Choroid plexus epithelial cell (primary cell): Measurements from ENCODE around the gene ZC2HC1B.

ENCODE experiments used
- DNase-seq: peaks from one replicate; pipeline ENCODE4 v3.0.0-alpha.2; 2010; ENCODE audit warnings: low read depth
- H3K4me3 ChIP-seq: 2 replicates; pipeline ENCODE4 v1.5.1; 2011; ENCODE audit warnings: low read depth, mild to moderate bottlenecking, control low read depth, low read length, moderate library complexity
- TF ChIP-seq, protein P1 (sequence below): conservative IDR thresholded peaks from 2 replicates; pipeline ENCODE4 v1.5.1; 2011; ENCODE audit warnings: low read depth, mild to moderate bottlenecking, control low read depth, inconsistent platforms, low read length, moderate library complexity

ZC2HC1B gene

DNA sequence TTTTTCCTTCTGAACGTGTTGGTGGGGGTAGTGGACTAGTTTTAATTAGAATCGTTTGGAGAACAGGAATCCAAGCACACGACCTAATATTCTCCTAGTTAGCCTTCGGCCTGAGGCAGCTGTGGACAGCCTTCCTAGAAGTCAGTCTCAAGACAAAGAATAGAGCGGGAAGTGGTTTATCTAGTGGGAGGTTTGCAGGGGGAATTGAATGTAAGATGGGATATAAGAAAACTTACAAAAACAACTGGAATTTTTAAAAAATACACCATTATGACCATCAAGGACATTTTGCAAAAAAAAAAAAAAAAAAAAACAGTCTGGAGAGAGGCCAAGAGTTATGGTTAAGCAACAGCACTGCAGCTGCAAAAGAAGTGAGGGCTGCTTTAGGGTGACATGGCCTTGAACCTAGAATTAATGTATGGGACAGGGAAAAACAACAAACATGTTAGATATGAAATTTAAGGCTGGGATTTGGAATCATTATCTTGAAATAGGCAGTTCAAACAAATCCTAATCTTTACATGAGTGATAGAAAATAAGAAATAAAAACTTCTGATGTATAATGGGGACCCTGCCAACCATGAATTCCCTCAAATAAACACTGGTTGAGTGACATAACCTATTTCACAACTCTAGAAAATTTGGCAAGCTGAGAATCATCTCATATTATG lies 103.6 kb downstream of the ZC2HC1B start:
- TF ChIP-seq, protein P1, sequence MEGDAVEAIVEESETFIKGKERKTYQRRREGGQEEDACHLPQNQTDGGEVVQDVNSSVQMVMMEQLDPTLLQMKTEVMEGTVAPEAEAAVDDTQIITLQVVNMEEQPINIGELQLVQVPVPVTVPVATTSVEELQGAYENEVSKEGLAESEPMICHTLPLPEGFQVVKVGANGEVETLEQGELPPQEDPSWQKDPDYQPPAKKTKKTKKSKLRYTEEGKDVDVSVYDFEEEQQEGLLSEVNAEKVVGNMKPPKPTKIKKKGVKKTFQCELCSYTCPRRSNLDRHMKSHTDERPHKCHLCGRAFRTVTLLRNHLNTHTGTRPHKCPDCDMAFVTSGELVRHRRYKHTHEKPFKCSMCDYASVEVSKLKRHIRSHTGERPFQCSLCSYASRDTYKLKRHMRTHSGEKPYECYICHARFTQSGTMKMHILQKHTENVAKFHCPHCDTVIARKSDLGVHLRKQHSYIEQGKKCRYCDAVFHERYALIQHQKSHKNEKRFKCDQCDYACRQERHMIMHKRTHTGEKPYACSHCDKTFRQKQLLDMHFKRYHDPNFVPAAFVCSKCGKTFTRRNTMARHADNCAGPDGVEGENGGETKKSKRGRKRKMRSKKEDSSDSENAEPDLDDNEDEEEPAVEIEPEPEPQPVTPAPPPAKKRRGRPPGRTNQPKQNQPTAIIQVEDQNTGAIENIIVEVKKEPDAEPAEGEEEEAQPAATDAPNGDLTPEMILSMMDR, result no peak
- H3K4me3 ChIP-seq, result no peak overlapping the region
- peak; percentile 78 for DNase-seq

DNA sequence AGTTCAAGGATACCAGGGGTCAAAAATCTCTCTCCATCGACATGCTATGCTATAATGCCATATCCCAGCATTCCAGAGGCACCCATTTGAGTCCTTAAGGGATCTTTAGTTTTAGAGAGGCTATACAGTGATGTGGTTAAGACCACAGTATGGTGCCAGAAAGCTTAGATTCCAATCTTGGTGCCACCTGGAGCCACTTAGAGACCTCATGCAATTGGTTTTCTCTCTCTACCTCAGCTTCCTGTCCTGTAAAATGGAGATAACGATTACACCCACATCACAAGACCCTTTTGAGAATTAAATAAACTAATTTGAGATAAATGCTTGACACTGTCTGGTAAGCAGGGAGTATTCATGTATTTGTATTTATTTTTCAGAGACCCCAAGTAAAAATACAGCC lies 104.8 kb downstream of the ZC2HC1B start:
- DNase-seq, result no peak

DNA sequence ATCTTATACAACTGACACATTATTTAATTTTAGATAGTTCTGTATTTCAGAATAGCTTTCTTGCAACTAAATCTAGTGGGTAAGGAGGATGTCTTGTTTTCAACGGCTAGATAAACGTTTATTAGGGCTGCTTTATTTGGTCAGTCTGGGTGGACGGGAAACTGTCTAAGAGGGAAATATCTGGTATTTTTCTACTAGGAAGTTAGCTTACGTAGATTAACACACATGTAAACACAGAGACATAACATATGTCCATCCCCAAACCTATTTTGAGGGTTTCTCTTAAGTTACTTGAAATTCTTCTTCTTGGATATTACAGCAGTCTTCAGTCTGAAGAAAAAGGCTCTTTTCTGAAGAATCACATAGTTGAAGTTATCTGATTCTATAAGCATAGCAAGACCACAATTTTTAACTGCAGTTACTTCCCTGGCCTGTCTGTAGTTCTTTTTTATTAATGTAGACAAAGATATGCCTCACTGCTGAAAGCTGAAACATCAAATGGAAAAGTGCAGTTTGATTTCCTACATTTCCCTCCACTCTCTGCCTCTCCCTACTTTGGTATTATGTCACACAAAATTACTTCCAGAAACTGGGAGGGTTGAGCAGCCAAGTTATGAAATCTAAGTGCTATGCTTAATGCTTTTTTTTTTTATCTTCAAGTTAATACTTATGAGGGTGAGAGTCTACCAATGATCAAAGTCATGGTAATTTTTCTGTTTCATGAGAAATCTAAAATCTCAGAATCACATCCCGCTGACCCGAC lies 106.4 kb downstream of the ZC2HC1B start:
- H3K4me3 ChIP-seq, result no peak overlapping the region
- no peak for DNase-seq
- TF ChIP-seq, protein P1, result no peak

More for the DNA sequence above, 104.8 kb downstream of the ZC2HC1B start:
- TF ChIP-seq, protein P1, result no peak
- no peak overlapping the region for H3K4me3 ChIP-seq

DNA sequence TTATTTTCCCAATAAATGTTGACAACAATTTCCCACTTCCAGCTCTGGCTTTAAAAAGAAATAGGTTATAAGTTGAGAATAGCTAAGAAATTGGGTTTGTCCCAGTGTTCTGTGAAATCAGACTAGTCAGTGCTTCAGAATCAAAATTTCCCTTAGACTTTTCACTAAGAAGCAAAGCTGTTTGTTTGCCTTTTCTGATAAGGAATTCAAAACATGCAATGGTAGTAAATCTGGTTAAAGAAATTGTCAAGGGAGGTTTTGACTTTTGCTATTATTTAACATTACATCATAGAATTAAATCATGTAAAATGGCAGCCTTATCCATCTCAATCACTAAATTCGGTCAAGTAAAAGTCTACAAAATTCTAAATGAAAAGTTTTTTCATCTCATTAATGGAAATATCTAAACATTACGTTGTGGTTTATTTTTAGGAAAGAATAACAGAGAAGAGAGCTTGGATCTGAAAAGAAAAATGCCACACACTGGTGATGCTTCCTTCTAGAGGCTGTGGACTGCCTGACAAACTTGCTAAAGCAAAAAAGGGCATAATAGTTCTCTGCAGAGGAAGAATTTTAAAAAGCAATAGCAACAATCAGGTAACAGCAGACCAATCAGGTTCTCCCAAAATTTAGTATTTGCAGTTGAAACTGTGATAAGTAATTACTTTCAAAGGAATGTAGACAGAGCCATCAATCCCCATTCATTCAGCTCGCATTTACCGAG lies 107.4 kb downstream of the ZC2HC1B start:
- DNase-seq, result peak; percentile 25
- TF ChIP-seq, protein P1, result no peak
- H3K4me3 ChIP-seq, result no peak overlapping the region

DNA sequence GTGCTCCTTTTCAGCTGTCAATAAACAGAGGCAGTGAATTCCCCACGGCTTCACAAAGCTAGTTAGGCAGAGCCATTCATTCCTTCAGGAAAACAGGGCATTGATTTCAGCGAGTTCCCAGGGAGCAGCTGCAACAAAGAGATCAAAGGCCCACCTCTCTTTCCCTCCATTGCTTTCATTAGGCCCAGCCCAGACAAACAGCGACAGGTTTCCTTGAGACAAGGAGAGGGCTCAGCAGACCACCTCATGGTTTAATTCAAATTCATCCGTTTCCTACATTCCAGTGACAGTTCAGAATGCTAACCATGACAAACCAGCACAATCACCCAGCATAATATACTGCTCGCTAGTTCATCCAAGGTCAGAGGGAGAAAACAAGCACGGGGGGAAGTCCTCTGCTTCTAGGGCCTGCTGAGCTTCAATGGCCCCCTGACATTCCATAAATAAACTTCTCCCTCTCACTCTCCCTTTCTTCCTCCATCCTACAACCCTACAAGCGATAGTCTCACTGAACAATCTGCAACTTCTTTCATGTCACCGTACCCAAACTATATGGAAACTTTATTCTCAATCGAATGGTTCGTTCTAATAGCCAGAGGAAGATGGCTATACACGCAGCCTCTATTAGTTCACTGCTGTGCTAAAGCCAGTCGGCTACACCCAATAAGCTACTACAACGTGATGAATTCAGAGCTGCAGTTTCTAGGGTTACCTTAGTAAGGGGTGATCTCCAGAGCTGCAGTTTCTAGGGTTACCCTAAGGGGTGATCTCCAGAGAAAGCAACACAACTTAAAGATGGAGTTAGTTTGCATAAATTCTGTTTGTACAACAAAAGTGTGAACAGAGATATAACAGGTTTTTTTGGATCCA lies 109.1 kb downstream of the ZC2HC1B start:
- DNase-seq, result no peak
- TF ChIP-seq, protein P1, result no peak
- H3K4me3 ChIP-seq, result no peak overlapping the region

DNA sequence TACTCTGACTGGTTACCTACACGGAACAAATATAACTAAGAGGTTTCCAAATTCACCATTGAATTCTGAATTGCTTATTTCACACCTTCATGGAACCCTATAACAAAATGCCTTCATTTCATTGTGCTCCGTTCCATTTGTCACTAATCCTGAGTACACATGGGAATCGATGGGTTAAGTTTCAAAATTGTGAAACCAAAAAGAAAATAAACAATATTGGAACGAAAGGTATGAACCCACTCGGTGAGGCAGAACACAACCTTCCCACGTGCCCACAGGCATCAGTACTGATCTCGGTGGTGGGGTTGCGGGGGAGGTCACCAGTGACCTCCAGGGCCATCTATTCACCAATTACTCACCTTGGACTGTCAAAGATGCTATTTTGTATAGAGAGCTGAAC lies 109.8 kb downstream of the ZC2HC1B start:
- DNase-seq, result no peak
- H3K4me3 ChIP-seq, result no peak overlapping the region
- TF ChIP-seq, protein P1, result no peak
